ENCODE results near the gene PRUNE1.

Gene PRUNE1

GRCh38 chr1:151006327-151007052 is 1.8 kb upstream of the PRUNE1 start, which contains the start of gene MINDY1:
TSS of gene MINDY1 (minus strand) at chr1:151006902. CDS start at chr1:151002617, 4,285 bp downstream.
- DNase-seq = peak; percentile 86

- DNase-seq = no peak
Observed at GRCh38 chr1:151007853-151008243, 401 bp upstream of the PRUNE1 start.

- peak; percentile 43 for DNase-seq
Observed at GRCh38 chr1:151009206-151009587, 948 bp downstream of the PRUNE1 start.

GRCh38 chr1:151009674-151010345 is 1.6 kb downstream of the PRUNE1 start:
- no peak for DNase-seq

GRCh38 chr1:151010346-151010726 is 2.1 kb downstream of the PRUNE1 start:
- DNase-seq = no peak

GRCh38 chr1:151011154-151011850 is 3.1 kb downstream of the PRUNE1 start:
- peak; percentile 23 for DNase-seq

GRCh38 chr1:151012684-151013471 is 4.6 kb downstream of the PRUNE1 start:
- no peak for DNase-seq

- DNase-seq = no peak
Observed at GRCh38 chr1:151013518-151013917, 5.3 kb downstream of the PRUNE1 start.

GRCh38 chr1:151024540-151025146 is 16.4 kb downstream of the PRUNE1 start:
- DNase-seq = peak; percentile 60

- no peak for DNase-seq
Observed at GRCh38 chr1:151026460-151026859, 18.2 kb downstream of the PRUNE1 start.

GRCh38 chr1:151032164-151032563 is 23.9 kb downstream of the PRUNE1 start:
- DNase-seq = no peak

GRCh38 chr1:151035167-151035566 is 26.9 kb downstream of the PRUNE1 start:
- no peak for DNase-seq

GRCh38 chr1:151036356-151036755 is 28.1 kb downstream of the PRUNE1 start, which contains the start of gene BNIPL:
TSS of gene BNIPL (plus strand) at chr1:151036586. CDS start at chr1:151036726, 140 bp downstream.
- DNase-seq = no peak

- DNase-seq = no peak
Observed at GRCh38 chr1:151037032-151037431, 28.8 kb downstream of the PRUNE1 start.

- no peak for DNase-seq
Observed at GRCh38 chr1:151039521-151039920, 31.3 kb downstream of the PRUNE1 start.

GRCh38 chr1:151043163-151043562 is 34.9 kb downstream of the PRUNE1 start:
- no peak for DNase-seq

GRCh38 chr1:151047591-151047924 is 39.3 kb downstream of the PRUNE1 start, which contains the start of gene C1orf56:
TSS of gene C1orf56 (plus strand) at chr1:151047751. CDS start at chr1:151047848, 97 bp downstream.
- DNase-seq = peak; percentile 64

- peak; percentile 65 for DNase-seq
Observed at GRCh38 chr1:151047925-151048644, 39.8 kb downstream of the PRUNE1 start.

GRCh38 chr1:151048645-151049032 is 40.4 kb downstream of the PRUNE1 start:
- no peak for DNase-seq

- DNase-seq = no peak
Observed at GRCh38 chr1:151049458-151049857, 41.2 kb downstream of the PRUNE1 start.

- DNase-seq = no peak
Observed at GRCh38 chr1:151050051-151050688, 41.9 kb downstream of the PRUNE1 start.
